Endothelial cell of umbilical vein (primary cell): ENCODE data around the gene HEXIM1. TPM values are rescaled to one million over a fixed set of nuclear protein-coding genes. Genes with fewer than 3 reads are reported as not detected.

ENCODE experiments used
- Bru-seq: library from RNA; stranded (reverse); fragments of 400-500 nt; gene quantifications from one replicate; lab custom pipeline; 2021; lab: Mats Ljungman, UMichigan
- BruChase-seq, 2 experiments: library from RNA; stranded (reverse); fragments of 400-500 nt; gene quantifications; one replicate each; lab custom pipeline; 2021; lab: Mats Ljungman, UMichigan
- BruUV-seq: library from RNA; stranded (reverse); fragments of 400-500 nt; replicated peaks from 2 replicates; lab custom pipeline; 2021; lab: Mats Ljungman, UMichigan
- CTCF ChIA-PET: fragments of 300-600, 350-600 bp; sonication (Branson Sonifier 250); formaldehyde crosslinking; loops from one replicate; lab custom pipeline; 2021; ENCODE audit warnings: antibody characterized with exemption, inconsistent platforms; lab: Charles Lee
- POLR2A ChIA-PET: fragments of 300-600, 350-600 bp; sonication (Branson Sonifier 250); formaldehyde crosslinking; loops from one replicate; lab custom pipeline; 2021; ENCODE audit warnings: antibody characterized with exemption, inconsistent platforms; lab: Charles Lee
- DNase-seq: peaks from one replicate; pipeline ENCODE4 v3.0.0-alpha.2; 2011; ENCODE audit warnings: low read depth, low spot score
- FAIRE-seq: peaks from 2 replicates; lab custom pipeline; 2011; peaks lifted over from hg19 to GRCh38; lab: Jason Lieb, UNC
- H2AFZ ChIP-seq: 2 replicates; pipeline ENCODE4 v1.6.0; 2012; ENCODE audit warnings: low read depth, low read length, control low read depth, inconsistent platforms
- H3K27ac ChIP-seq: 2 replicates; pipeline ENCODE4 v1.5.1; 2011; ENCODE audit warnings: low read depth, mild to moderate bottlenecking, control low read depth, low read length, moderate library complexity; ENCODE audit not compliant: insufficient read depth
- H3K27me3 ChIP-seq, 2 experiments: 2 replicates each; pipeline versions ENCODE4 v1.6.0 to v1.6.1; 2011; ENCODE audit warnings: low read length in 2 of 2, mixed read lengths in 1 of 2; ENCODE audit not compliant: control insufficient read depth in 2 of 2, insufficient read depth in 2 of 2
- H3K36me3 ChIP-seq, 2 experiments: 2 replicates in 1 of 2; 3 replicates in 1 of 2; pipeline ENCODE4 v1.5.1; 2011; ENCODE audit warnings: low read length in 2 of 2, mild to moderate bottlenecking in 1 of 2, moderate library complexity in 1 of 2; ENCODE audit not compliant: control insufficient read depth in 2 of 2, insufficient read depth in 2 of 2; ENCODE audit errors: extremely low read depth in 1 of 2
- H3K4me1 ChIP-seq: 3 replicates; pipeline ENCODE4 v1.5.1; 2011; ENCODE audit warnings: mild to moderate bottlenecking, low read length; ENCODE audit not compliant: control insufficient read depth, insufficient read depth; ENCODE audit errors: extremely low read depth
- H3K4me2 ChIP-seq: 2 replicates; pipeline ENCODE4 v1.6.1; 2011; ENCODE audit warnings: low read length, control low read depth, mixed read lengths; ENCODE audit not compliant: insufficient read depth
- H3K4me3 ChIP-seq, 3 experiments: fragments of 200-600 bp in 1 of 3; sonication (generic), shearing (Covaris generic) in 1 of 3; replicated peaks in 1 of 3; 2 replicates each; pipeline ENCODE4 v1.5.1; 2011 to 2016; ENCODE audit warnings: control low read depth in 3 of 3, low read length in 3 of 3, mild to moderate bottlenecking in 2 of 3, inconsistent platforms in 1 of 3, low read depth in 1 of 3, moderate library complexity in 1 of 3; ENCODE audit not compliant: insufficient read depth in 1 of 3
- H3K79me2 ChIP-seq: 2 replicates; pipeline ENCODE4 v1.6.0; 2012; ENCODE audit warnings: low read length, inconsistent platforms; ENCODE audit not compliant: control insufficient read depth, insufficient read depth
- H3K9ac ChIP-seq: replicated peaks from 2 replicates; pipeline ENCODE3; 2011; ENCODE audit warnings: low read length, control low read depth; ENCODE audit not compliant: insufficient read depth; ENCODE audit errors: extremely low read depth
- H3K9me1 ChIP-seq: replicated peaks from 3 replicates; pipeline ENCODE4 v1.6.0; 2011; ENCODE audit warnings: mild to moderate bottlenecking, low read length; ENCODE audit not compliant: control insufficient read depth, insufficient read depth; ENCODE audit errors: extremely low read depth
- H3K9me3 ChIP-seq: replicated peaks from 2 replicates; pipeline ENCODE4 v1.5.1; 2012; ENCODE audit warnings: low read length, inconsistent platforms; ENCODE audit not compliant: control insufficient read depth, insufficient read depth
- H4K20me1 ChIP-seq: replicated peaks from 2 replicates; pipeline ENCODE3; 2011; ENCODE audit warnings: mild to moderate bottlenecking, low read length; ENCODE audit not compliant: control insufficient read depth, insufficient read depth; ENCODE audit errors: extremely low read depth
- EZH2 ChIP-seq: IDR thresholded peaks from 2 replicates; pipeline ENCODE4 v1.6.1; 2012; ENCODE audit warnings: borderline replicate concordance, low read depth, mild to moderate bottlenecking, moderate library complexity, low read length, inconsistent platforms; ENCODE audit not compliant: severe bottlenecking
- FOS ChIP-seq: IDR thresholded peaks from 2 replicates; pipeline ENCODE4 v1.6.1; 2011; ENCODE audit warnings: mild to moderate bottlenecking, low read length, moderate library complexity, borderline replicate concordance; ENCODE audit not compliant: insufficient read depth
- GATA2 ChIP-seq: IDR thresholded peaks from 2 replicates; pipeline ENCODE4 v1.7.0; 2011; ENCODE audit warnings: low read depth, mild to moderate bottlenecking, moderate library complexity, mixed read lengths, low read length; ENCODE audit not compliant: insufficient read length, insufficient read depth
- JUN ChIP-seq: IDR thresholded peaks from 2 replicates; pipeline ENCODE4 v1.6.1; 2011; ENCODE audit warnings: borderline replicate concordance, low read depth; ENCODE audit not compliant: insufficient read length, insufficient read depth
- MYC ChIP-seq: IDR thresholded peaks from one replicate; pipeline ENCODE4 v1.6.1; 2011; ENCODE audit warnings: mild to moderate bottlenecking, low read depth, low read length
- POLR2A ChIP-seq: IDR thresholded peaks from 2 replicates; pipeline ENCODE4 v1.6.1; 2012; ENCODE audit warnings: low read depth, mild to moderate bottlenecking, control low read depth, low read length
- POLR2AphosphoS5 ChIP-seq: IDR thresholded peaks from 2 replicates; pipeline ENCODE4 v1.6.1; 2012; ENCODE audit warnings: low read depth, mild to moderate bottlenecking, control low read depth, low read length, moderate library complexity; ENCODE audit not compliant: insufficient read depth
- dilution Hi-C: fragments of 300-500 bp; cut with MboI; formaldehyde crosslinking; loops from one replicate; pipeline ENCODE4 v1.15.0; 2019; ENCODE audit warnings: low sequenced_read_pairs; ENCODE audit not compliant: extremely low pct_ligation_motif_present
- intact Hi-C: fragments of 100-400 bp; cut with micrococcal nuclease; formaldehyde crosslinking; loops from one replicate; pipeline ENCODE4 v1.10.0; 2022
- long read RNA-seq: library from polyadenylated mRNA; stranded (forward); transcript quantifications from one replicate; pipeline ENCODE4 v2.0.0, GENCODE V29; 2021
- polyA minus RNA-seq, 3 experiments: library from RNA; depleted of rRNA, polyadenylated mRNA; stranded (reverse); fragments of >200 nt; gene quantifications; 1 replicate in 1 of 3; 2 replicates in 2 of 3; pipeline ENCODE4 v1.2.3, GENCODE V29; 2011
- polyA plus RNA-seq, 4 experiments: library from polyadenylated mRNA; depleted of rRNA in 3 of 4; stranded (reverse) in 3 of 4; unstranded in 1 of 4; fragments of >200 nt; gene quantifications; 2 replicates each; pipeline versions ENCODE4 v1.2.1 to v1.2.3, GENCODE V29; 2011 to 2012; ENCODE audit warnings: missing spikeins in 1 of 4
- total RNA-seq: library from RNA; stranded (reverse); gene quantifications from 2 replicates; pipeline ENCODE4 v1.2.3, GENCODE V29; 2021
- TF ChIP-seq, protein P1 (sequence below), 2 donors: IDR thresholded peaks; 1 replicate in 1 of 2; 2 replicates in 1 of 2; pipeline ENCODE4 v1.5.1; 2011; ENCODE audit warnings: low read length in 2 of 2, mild to moderate bottlenecking in 2 of 2, moderate library complexity in 2 of 2, control low read depth in 1 of 2, inconsistent platforms in 1 of 2, low read depth in 1 of 2; ENCODE audit not compliant: insufficient read depth in 1 of 2; ENCODE audit errors: extremely low read depth in 1 of 2
- TF ChIP-seq, protein P2 (sequence below): IDR thresholded peaks from 2 replicates; pipeline ENCODE4 v1.6.1; 2011; ENCODE audit not compliant: insufficient read depth, insufficient read length

HEXIM1 gene, protein sequence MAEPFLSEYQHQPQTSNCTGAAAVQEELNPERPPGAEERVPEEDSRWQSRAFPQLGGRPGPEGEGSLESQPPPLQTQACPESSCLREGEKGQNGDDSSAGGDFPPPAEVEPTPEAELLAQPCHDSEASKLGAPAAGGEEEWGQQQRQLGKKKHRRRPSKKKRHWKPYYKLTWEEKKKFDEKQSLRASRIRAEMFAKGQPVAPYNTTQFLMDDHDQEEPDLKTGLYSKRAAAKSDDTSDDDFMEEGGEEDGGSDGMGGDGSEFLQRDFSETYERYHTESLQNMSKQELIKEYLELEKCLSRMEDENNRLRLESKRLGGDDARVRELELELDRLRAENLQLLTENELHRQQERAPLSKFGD
- total RNA-seq (20.0 and 20.6 TPM in 2 replicates), polyA plus RNA-seq (5.0 and 7.0 TPM in 2 replicates), polyA minus RNA-seq (3.7 and 5.7 TPM in 2 replicates), Bru-seq, nascent RNA (percentile 78 among the genes with signal in this experiment), BruChase-seq, experiment 1, labeled RNA remaining after a 6-hour chase (percentile 87 among the genes with signal in this experiment), BruChase-seq, experiment 2, labeled RNA remaining after a 2-hour chase (percentile 96 among the genes with signal in this experiment)
- polyA plus RNA-seq (2011; cell fraction: cytosol; rRNA removed) = 8.9 and 10.3 TPM in 2 replicates
- 8.1 and 8.9 TPM in 2 replicates for polyA plus RNA-seq (2011; cell fraction: nucleus; rRNA removed)
- polyA plus RNA-seq (2012) = 11.3 and 14.3 TPM in 2 replicates
- 12.7 TPM for polyA minus RNA-seq (2011; cell fraction: cytosol; rRNA and poly(A)+ RNA removed)
- polyA minus RNA-seq (2011; cell fraction: nucleus; rRNA and poly(A)+ RNA removed) = 3.8 and 4.3 TPM in 2 replicates
- long read RNA-seq, transcript HEXIM1-201 (1 exons, 3,600 nt) = major isoform, 14 of 14 reads
- long read RNA-seq, partial matches to known transcripts = 0 of 14 reads
- long read RNA-seq, other reads (novel, unspliced or antisense) = 0 of 14 reads

DNA sequence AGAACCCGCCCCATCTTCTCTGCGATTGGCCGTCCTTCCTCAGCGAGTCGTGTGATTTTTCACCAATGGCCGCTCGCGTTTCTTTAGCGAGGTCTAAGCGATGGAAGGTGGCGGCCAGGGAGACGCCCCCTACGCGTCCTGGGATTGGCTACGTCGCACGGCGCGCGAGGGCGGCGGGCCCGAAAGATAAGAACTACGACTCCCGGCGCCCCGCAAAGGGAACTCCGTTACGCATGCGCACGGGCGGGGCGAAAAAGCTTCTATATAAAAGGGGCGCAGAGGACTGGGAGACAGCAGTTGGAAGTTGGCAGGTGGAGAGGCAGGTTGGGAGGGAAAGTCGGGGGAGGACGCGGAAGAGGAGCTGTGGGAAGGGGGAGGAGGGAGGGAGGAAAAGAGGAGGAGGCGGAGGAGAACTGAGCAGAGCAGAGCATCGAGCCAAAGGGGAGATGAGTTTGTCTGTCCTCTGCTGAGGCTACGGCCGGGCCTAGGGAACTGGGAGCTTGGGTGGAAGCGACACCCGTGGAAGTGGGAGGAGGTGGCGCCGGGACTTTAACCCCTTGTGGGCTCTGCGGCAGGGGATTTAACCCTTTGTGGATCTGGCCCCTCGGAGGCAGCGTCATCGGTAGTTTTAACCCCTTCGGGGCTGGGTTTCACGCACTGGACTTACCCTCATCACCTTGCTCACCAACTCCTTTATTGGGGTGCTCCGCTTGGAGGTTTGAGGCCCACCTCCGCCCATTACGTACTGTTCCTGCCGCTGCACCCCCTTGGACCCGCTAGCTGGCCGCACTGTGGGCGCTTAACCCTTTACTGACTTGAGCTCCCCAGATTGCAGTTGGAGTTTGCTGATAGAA lies at the start of gene HEXIM1:
Gene HEXIM1 (plus strand): TSS at position 293 of the 854 bp plus-strand sequence. CDS start 716 bp downstream, outside the sequence.
- no TSS peak for BruUV-seq
- H3K4me3 ChIP-seq = peak within 1 kb of the TSS; percentile 68 to 95 (median 90)
- intact Hi-C loops (loop anchor here (1.0 to 10.0 kb wide), 5 partner anchors 13 to 226 kb away; partner anchors contain the start of genes ACBD4, HEXIM2 and MAP3K14), dilution Hi-C loops (no loop called here)
- TF ChIP-seq POLR2AphosphoS5 (peak; percentile 100), FOS (no peak), GATA2 (no peak), MYC (peak; percentile 20), JUN (no peak), EZH2 (no peak), POLR2A (peak; percentile 100)
- TF ChIP-seq, protein P1, sequence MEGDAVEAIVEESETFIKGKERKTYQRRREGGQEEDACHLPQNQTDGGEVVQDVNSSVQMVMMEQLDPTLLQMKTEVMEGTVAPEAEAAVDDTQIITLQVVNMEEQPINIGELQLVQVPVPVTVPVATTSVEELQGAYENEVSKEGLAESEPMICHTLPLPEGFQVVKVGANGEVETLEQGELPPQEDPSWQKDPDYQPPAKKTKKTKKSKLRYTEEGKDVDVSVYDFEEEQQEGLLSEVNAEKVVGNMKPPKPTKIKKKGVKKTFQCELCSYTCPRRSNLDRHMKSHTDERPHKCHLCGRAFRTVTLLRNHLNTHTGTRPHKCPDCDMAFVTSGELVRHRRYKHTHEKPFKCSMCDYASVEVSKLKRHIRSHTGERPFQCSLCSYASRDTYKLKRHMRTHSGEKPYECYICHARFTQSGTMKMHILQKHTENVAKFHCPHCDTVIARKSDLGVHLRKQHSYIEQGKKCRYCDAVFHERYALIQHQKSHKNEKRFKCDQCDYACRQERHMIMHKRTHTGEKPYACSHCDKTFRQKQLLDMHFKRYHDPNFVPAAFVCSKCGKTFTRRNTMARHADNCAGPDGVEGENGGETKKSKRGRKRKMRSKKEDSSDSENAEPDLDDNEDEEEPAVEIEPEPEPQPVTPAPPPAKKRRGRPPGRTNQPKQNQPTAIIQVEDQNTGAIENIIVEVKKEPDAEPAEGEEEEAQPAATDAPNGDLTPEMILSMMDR (IDR thresholded peaks at IDR 0.05; ENCODE audit: extremely low read depth in 1 of 2, insufficient read depth in 1 of 2, low read depth in 1 of 2, low read length in 2 of 2) = no peak
- TF ChIP-seq, protein P2, sequence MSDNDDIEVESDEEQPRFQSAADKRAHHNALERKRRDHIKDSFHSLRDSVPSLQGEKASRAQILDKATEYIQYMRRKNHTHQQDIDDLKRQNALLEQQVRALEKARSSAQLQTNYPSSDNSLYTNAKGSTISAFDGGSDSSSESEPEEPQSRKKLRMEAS = no peak
- ChIA-PET CTCF (interaction anchor here (0.8 to 10.4 kb wide), 17 partner anchors 9 to 168 kb away, joined by 3 to 393 read pairs (median 9); partner anchors contain the start of genes ACBD4, HEXIM2, MAP3K14 and NMT1), POLR2A (interaction anchor here (0.5 to 6.1 kb wide), 20 partner anchors 9 to 244 kb away, joined by 3 to 189 read pairs (median 5); partner anchors contain the start of genes ACBD4, HEXIM2 and NMT1)
- H3K27ac ChIP-seq = peak within 1 kb of the TSS; percentile 97
- peak within 1 kb of the TSS; percentile 85 for H3K4me2 ChIP-seq
- no peaks in the 10 kb centered on the region for H3K9me3 ChIP-seq
- peaks cover 30% of the 10 kb centered on the region for H3K79me2 ChIP-seq
- DNase-seq (peak; percentile 100), FAIRE-seq (peak; percentile 98)
- H3K27me3 ChIP-seq = no peaks in the 10 kb centered on the region
- peaks cover 24% of the 10 kb centered on the region for H3K4me1 ChIP-seq
- H4K20me1 ChIP-seq = no peaks in the 10 kb centered on the region
- H3K9ac ChIP-seq = peak within 1 kb of the TSS; percentile 99
- no peaks in the 10 kb centered on the region for H3K9me1 ChIP-seq
- peak within 1 kb of the TSS; percentile 49 for H2AFZ ChIP-seq
- H3K36me3 ChIP-seq = no peaks in the 10 kb centered on the region
